GM21529 (cell line): Measurements from ENCODE around the gene RFX6.

Experiments
- ATAC-seq: cut with Tn5 transposase; IDR thresholded peaks from one replicate; pipeline ENCODE4 v1.9.1; 2021; ENCODE audit not compliant: unreplicated experiment

Gene RFX6

DNA sequence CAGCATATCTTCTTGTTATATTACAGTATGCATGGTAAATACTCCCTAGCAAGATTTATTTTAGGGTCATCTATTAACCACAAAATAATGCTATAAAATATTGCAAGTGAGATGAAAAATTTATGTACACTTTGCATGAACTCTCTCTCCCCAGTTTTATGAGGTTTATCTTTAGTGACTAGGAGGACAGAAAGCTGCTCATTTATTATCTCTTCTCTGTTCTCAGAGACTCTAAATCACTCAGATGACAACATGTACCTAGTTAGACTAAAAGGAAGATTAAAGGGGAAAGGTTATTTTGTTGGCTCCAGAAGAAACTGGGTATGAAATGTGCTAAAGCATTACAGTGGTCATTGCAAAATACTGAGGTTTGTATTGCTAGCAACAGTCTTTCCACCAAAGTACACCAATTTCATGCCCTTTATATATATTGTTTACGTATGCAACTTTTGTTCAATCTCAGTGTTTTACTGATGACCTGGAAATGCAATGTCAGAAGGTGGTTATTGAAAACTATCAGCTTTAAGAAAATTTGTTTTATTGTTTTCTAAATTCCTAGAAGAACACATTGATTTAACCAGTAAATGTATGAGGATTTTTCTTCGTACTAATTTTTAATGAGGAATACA lies 11.8 kb downstream of the RFX6 start:
- no peak for ATAC-seq

DNA sequence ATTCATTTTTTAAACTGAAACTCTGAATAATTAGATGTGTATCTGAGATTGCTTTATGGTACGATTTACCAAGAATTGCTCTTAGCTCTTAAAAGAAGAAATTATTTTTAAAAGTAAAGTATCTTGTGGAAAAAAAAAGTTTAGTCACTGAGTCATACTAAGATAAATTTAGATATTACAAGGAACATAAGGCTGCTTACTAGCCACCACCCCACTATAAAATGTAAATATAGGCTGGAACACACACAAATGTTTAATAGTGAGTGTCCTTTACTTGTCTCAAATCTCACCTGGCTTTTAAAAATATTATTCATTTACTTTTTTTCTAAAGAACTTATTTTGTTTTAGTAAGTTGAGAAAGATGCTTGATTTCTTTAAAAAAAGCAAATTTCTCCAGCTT lies 17.6 kb downstream of the RFX6 start:
- no peak for ATAC-seq

DNA sequence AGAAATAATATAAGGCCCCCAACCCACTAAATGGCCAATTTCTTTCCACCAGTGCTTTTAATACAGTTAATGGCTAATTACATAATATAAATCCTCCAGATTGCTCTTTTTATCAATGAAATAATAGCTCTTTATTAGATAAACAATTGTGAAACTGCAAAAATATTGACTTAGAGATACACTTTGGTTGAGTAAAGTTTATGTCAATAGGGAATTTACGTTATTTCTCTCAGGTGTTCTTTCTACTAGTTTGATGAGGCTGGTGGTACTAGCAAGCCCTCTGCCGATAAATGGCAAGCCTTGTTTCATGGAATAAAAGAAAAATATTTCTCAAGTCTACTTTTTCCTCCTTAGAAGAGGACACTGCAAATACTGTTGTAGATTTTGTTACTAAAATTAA lies 18.9 kb downstream of the RFX6 start:
- ATAC-seq, result no peak

DNA sequence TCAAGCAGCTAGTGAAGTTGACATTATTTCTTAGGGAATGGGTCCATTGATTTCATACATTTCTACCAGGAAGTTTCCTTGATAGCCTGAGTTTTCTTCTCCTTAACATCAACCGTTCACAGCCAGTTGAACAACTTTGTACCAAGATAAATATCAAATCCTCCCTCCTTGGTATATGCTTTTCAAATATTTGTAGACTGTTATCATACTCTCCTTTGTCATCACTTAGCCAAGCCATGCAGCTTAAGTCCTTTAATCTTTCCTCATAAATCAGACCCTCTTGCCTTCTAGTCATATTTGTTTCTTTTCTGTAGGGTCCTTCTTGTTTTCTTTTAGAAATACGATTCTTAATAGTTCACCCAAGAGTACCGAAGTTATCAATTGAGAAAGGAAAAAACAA lies 25.6 kb downstream of the RFX6 start:
- ATAC-seq, result no peak

DNA sequence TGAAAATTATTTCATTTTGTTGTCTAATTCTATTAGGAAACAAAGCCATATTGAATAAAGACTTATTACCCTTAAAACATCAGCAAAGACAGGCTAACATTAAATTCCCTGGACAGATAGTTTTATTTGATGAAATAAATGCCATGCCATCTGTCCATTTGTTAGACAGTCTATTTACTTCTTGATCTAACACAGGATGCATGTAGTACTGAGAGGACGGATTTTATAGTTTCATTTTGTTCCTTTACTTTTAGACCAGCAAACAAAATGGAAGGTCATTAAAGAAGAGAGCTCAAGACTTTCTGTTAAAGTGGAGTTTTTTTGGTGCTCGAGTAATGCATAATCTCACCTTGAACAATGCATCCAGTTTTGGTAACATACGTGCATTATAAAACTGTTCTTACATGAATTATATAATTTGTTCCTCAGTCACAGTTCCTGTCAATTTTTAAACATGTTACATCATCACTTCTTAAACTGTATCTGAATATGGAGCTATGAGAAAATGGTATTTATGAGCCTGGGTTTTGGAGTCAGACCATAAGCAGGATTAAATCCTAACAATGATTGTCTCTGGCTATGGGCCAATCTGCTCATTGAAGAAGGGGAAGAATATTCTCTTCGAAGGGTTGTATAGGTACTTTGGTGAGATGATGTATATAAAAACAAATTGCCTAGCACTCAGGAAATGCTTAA lies 46.0 kb downstream of the RFX6 start:
- no peak for ATAC-seq

DNA sequence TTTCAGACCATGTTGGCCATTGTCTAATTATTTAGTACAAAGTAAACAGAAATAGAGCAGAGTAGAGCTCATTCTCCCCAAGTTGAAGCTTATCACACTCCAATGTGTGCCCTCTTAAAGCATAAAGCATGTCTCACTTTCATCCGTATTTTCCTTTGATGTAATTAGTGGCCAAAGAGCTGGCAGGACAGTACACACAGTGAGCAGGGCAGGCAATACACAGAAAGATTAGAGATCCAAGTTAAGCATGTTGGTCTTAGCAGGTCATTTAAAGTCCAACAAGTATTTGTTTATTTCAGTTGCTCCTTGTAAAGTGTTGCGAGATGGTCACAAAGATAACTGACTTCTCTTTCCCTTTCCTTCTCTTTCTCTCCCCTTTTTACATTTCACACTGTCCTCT lies 47.2 kb downstream of the RFX6 start:
- no peak for ATAC-seq

DNA sequence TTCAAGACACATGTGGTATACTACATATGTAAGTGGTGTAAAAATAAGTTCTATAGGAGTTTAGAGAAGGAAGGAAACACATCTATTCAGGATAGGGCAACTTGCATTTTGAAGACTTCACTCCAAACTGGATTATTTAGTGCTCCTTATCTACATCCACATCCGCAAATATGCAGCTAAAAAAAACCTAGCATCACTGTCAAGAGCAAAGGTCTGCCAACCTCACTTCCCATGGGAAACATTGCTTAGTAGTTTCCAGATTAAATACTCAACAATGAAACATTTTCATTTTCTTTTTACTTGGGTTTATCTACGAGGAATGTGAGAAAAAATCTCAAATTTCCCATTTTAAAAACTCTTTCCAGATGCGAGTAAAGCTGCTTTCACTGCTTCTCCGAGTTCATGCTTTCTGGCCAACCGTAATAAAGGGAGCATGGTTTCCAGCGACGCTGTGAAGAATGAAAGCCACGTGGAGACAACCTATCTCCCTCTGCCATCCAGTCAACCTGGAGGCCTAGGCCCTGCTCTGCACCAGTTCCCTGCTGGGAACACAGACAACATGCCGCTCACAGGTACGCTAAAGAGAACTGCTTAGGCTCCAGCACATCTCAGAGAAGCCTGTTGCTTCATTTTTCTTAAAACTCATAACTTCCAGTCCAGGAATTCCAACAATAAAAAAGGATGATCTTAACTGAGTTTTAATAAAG lies 48.2 kb downstream of the RFX6 start:
- ATAC-seq, result no peak

DNA sequence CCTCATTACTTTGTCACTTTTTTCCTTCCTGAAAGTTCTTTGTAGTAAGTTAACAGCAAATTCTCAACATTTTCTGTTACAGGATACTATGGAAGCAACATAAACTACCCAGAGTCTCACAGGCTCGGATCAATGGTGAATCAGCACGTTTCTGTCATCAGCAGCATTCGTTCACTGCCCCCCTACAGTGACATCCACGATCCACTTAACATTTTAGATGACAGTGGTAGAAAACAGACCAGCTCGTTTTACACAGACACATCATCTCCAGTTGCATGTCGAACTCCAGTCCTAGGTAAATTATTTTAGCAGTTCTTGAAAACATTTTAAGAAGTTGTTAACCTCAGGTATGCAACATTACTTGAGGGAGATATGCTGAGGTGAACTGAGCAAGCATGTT lies 51.6 kb downstream of the RFX6 start:
- ATAC-seq, result no peak

DNA sequence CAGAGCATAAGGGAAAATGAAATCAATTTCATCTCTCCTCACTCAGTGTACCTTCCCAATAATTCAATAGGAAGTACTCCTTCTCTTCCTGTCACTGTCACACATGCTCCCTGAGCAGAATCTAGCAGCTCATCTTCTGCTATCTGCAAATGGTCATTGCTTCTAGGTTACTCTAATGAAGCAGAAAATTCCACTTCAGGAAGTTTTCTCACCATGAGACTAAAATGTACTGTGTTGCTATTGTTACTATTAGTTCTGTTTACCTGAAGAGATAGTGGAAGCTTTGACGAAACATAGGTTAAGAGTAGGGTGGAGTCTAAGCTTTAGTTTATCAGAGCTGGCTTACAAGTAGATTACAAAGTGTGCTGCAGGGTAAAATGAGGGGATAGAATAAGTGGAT lies 52.8 kb downstream of the RFX6 start:
- ATAC-seq, result no peak

DNA sequence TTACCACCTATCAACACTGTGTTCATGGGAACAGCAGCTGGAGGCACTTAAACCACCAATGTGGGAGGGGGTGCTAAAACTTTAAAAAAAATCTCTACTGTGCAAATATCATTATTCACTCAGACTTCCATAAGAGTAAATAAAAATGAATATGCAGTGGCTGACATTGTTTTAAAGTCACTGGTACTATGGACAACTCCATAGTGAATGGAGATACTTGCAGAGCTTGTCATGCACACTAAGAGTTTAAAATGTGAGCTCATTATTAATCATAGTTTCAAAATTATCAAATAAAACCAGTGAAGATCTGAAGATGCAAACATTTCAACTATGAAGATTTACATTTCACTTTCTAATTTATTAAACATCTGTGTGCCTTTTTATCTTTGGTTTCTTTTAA lies 54.4 kb downstream of the RFX6 start:
- no peak for ATAC-seq

DNA sequence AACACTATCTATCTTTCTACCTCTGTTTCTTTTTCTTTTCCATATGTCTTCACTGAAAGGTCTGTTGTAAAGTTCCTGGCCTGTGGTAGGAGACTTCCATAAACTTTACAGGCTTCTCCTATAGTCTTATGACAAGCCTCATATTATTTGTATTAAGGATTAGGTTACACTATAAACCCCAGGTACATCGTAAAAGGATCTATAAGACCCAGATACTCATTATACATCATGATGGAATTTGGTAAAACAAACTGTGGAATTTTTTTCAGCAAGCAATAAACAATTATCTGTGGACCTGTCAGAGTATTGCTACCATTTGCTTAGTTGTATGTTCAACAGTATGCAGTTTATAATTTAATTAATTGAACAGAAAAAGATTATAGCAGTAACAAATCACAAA lies 55.5 kb downstream of the RFX6 start:
- ATAC-seq, result no peak

DNA sequence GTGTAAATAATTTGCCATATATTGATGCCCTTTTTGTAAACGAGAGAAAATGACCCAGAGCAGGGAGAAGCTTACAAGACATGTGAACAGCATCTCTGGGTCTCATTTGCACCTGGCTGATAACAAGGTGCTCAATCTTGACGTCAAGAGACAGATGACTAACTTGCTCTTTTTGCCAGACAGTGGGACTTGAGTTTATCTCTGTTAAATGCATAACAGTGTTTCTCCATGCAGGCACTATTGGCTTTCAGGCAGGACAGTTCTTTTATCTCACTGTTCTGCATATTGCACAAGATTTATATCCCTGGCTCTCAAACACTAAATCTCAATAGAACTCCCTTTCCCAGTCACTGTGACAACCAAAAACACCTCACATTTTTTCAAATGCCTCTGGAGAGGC lies 56.4 kb downstream of the RFX6 start:
- ATAC-seq, result no peak

DNA sequence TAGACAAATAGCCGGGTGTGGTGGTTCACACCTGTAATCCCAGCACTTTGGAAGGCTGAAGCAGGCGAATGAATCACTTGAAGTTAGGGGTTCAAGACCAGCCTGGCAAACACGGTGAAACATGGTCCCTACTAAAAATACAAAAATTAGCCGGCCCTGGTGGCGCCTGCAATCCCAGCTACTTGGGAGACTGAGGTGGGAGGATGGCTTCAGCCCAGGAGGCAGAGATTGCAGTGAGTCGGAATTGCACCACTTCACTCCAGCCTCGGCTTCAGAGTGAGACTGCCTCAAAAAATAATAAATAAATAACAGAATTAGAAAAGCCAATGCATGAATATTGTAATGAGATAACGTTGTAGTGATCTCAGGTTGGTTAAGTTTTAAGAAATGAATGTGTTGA lies 61.3 kb downstream of the RFX6 start:
- no peak for ATAC-seq

DNA sequence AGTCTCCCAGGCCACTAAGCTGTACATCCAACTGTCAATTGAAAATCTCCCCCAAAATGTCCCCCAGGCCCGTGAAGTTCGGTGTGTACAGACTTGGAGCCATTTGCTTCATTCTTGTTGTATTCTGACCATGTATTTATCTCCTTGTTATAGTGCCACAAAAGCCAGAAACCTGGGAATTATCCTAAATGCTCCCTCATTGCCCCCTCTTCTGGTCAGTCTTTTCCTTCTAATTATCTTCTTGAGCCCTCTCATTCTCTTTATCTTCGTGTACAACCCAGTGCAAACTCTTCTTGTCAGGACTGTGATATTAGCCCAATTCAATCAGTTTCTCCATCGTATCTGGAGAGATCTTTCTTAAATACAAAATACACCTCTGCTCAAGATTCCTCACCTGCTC lies 64.7 kb downstream of the RFX6 start:
- ATAC-seq, result no peak

DNA sequence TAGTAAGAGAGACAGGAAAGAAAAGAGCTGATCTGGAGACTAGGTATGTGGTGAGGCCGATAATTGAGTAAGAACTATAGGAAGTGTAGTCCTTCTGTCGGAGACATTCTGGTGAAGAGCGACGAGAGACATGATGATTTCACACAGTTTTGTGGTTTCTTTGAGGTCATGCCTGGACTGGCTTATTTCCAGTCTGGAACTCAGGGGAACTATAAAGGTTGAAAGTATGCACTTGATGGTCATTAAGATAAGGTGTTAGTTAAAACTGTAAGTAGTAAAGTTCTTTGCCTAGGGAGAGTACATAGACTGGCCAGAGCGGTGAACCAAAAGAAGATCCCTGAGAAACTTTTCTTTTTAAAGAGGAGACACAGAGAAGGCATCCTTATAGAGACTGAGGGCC lies 68.8 kb downstream of the RFX6 start:
- no peak for ATAC-seq

DNA sequence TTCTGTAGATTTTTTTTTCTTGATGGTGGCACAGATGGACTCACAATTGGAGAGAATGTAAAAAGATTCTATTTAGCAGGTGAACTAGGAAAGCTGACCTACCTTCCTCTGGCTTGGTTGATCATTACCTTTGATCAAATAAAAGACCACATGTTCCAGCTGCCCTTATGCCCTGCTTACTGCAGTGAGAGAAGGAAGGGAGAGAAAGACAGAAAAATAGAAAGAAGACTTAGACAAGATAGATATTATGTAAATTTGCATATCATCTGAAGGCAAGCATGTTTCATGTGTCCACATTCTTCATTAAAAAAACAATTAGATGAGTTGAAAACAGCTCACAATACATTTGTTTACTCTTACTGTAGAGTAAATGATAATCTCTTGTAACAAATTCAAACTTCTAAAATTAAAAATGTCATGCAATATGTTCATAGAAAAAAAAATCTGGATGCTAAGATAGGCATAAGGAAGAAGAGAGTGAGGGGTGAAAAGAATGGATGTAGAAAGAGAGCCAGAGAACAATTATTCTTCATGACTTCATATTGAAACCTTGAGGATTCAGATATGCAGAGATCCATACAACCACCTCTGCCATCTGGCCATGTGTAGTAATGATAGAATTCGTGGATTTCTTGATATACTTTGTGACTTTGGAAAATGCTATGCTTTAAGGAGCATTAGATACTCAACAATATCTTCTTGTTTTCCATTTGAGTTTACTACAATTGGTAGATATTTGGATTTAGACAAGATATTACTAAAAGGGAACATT lies 71.7 kb downstream of the RFX6 start:
- ATAC-seq, result no peak

DNA sequence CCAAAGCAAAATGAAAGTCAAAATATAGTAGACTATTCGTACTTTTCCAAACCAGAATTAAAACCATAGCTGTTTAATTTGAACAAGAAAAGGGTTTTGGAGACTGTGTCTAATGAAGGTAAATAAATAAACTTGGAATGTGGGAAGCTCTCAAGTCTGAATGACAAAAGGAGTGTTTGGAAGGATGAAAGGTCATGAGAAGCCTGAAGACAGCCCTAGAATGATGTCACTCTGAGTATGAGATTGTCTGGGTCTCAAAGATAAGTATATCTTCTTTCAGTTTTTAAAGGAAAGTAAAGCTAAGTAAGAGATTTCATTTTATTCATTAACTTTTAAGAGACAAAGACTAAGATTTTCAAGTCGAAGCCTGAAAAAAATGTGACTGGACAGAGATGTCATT lies 72.9 kb downstream of the RFX6 start:
- no peak for ATAC-seq

DNA sequence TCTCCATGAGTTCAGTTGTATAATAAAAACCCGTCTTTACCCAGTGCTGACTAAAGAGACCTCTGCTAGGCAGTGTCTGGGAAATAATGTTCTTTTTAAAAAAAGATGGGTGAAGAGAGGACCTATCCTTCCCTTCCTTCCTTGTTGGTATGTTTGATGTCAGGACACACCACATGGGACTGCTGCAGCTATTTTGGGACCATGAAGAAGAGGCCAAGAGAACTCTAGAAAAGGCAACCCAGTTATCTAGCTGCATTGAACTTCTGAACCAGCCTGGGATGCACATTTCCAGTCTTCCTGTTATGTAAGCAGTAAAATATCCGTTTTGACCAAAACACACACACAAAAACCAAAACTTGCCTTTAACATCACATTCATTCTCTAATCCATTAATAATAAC lies 77.3 kb downstream of the RFX6 start:
- no peak for ATAC-seq

DNA sequence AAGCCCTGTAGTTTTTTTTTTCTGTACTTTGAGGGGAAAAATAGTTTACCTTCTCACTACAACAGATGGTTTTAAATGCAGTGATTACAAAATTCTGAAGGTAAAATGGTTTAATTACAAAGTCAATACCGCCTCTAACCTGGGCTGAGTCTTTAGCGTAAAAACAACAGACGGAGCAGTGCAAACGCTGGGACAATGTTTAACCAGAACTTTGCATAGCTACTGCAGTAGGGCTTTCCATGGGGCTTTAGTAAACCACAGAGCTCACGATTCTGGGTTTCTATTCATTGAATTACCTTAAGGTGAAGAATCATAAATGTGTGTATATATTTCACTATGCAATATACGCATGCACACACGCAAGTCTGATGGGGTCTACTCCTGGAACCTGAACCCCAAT lies 77.9 kb downstream of the RFX6 start:
- no peak for ATAC-seq

DNA sequence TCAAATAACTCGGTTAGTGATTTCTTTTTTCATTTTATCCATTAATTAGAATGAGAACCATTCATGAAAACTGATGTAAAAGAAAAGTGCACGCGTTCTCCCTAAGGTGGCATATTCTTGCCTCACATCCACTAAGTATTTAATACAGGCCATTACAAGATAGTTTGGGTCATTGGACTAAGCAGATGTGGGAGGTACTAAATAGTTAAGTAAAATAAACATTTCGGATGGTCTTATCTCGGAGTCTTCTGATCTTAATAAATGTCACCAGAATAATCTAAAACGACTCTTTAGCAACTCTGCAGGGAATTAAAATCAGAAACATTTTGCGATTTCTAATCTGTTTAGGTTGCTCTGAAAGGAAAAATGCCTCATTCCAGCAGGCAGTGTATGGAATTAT lies 78.7 kb downstream of the RFX6 start:
- no peak for ATAC-seq

DNA sequence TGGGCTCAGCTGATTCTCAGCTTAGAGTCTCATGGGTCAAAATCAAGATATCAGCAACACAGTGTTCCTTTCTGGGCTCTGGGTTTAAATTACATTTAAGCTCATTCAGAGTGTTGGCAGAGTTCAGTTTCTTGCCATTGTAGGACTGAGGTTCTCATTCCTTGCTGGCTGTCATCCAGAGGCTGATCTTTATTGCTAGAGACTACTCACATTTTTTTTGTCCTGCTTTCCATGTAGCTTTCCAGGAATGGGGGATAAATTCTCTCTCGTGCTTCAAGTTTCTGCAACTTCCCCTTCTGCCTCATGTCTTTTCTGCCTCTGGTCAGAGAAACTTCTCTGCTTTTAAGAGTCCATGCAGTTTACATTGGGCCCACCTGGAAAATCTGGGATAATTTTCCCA lies 86.9 kb downstream of the RFX6 start:
- ATAC-seq, result no peak
